Amniotic epithelial cell (primary cell): Measurements from ENCODE around the gene PTGDR.
A peak's percentile ranks its signal among the peaks of the same experiment; 100 is the strongest.

Experiments used
- DNase-seq: peaks from one replicate; pipeline ENCODE4 v3.0.0-alpha.2; 2010; ENCODE audit warnings: low read depth

Gene PTGDR, protein sequence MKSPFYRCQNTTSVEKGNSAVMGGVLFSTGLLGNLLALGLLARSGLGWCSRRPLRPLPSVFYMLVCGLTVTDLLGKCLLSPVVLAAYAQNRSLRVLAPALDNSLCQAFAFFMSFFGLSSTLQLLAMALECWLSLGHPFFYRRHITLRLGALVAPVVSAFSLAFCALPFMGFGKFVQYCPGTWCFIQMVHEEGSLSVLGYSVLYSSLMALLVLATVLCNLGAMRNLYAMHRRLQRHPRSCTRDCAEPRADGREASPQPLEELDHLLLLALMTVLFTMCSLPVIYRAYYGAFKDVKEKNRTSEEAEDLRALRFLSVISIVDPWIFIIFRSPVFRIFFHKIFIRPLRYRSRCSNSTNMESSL

DNA sequence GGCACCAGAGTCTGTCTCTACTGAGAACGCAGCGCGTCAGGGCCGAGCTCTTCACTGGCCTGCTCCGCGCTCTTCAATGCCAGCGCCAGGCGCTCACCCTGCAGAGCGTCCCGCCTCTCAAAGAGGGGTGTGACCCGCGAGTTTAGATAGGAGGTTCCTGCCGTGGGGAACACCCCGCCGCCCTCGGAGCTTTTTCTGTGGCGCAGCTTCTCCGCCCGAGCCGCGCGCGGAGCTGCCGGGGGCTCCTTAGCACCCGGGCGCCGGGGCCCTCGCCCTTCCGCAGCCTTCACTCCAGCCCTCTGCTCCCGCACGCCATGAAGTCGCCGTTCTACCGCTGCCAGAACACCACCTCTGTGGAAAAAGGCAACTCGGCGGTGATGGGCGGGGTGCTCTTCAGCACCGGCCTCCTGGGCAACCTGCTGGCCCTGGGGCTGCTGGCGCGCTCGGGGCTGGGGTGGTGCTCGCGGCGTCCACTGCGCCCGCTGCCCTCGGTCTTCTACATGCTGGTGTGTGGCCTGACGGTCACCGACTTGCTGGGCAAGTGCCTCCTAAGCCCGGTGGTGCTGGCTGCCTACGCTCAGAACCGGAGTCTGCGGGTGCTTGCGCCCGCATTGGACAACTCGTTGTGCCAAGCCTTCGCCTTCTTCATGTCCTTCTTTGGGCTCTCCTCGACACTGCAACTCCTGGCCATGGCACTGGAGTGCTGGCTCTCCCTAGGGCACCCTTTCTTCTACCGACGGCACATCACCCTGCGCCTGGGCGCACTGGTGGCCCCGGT lies at the start of gene PTGDR:
Gene PTGDR, plus strand, starts transcription at position 198 of the 778 bp plus-strand sequence. Its CDS starts 117 bp downstream, at position 315.
- DNase-seq: no peak

- peak; percentile 28 for DNase-seq
These were observed 47.9 kb upstream of the PTGDR start for GRCh38 chr14:52219488-52220084.

- DNase-seq: no peak
These were observed 46.3 kb upstream of the PTGDR start for GRCh38 chr14:52220924-52221811.

DNA sequence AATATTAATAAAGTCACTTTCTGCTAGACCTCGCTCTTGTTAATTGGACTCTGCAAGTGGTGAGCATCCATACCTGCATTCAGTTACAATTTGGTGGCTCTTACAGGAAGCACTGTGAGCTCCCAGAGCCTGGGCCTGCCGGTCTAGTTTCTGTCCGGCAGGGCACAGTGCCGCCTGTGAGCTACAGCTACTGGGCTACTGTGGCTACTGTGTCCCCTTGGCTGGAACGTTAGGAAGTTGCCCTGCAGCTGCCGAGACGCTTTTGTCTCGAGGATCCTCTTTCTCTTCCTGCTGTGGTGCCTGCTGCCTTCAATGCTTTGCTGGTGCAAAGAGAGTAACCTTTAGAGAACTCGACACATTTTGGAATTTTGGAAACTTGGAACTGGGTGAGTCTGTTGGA lies 44.6 kb upstream of the PTGDR start:
- DNase-seq: no peak

DNA sequence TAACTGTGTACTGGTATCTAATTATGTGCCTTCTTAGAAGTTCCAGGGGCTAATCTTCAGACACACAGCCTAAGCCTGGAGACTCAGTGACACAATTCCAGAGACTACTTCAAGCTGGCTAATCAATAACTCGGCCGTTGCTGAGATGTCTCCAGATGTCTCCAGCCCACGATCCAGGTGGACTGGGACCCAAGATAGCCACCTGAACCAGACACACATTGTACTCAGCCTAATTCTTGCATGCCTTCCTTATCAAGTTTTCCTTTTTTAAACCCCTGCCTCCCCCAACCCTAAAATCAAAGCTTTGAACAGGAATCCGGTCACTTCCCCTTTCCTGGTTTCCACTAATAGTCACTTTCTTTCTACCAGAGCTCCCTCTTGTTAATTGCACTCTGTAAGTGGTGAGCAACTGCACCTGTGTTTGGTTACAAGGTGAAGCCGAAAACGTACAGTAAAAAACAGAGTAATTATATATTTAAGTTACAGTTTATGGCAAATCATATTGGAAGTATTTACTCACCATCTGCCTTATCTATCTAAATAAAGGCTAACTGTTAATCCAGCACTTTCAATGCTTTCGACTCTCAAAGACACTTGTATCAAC lies 39.8 kb upstream of the PTGDR start:
- DNase-seq: no peak

- no peak for DNase-seq
These were observed 33.8 kb upstream of the PTGDR start for GRCh38 chr14:52233693-52234092.

- no peak for DNase-seq
These were observed 32.1 kb upstream of the PTGDR start for GRCh38 chr14:52235434-52235833.

DNA sequence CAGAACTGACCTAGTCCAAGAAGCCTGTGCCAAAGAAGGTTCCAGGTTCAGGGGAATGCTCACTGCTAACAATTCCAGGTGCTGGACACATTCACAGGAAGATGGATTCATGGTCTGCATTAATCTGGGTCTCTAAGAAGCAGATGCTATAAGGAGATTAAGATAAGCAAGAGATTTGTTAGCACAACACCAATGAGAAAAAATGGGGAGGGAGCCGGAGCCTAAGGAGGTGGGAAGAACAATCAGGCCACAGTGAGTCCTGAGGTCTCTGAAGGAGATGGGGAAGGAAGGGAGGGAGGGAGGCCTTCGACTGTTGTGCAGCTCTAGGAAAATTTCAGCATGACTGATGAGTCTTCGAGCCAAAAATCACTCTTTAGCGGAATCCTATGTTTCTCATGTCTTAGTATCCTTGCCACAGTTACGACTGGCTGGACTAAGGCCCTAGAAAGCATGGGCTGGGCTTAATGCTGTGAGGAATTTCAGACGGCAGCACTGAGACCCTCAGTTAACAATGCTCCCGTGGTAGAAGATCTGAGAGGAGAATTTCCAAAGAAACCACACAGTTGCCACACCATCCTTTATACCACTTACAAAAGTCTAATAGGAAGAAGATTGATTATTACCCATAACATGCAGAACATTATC lies 31.5 kb upstream of the PTGDR start:
- peak; percentile 40 for DNase-seq

DNA sequence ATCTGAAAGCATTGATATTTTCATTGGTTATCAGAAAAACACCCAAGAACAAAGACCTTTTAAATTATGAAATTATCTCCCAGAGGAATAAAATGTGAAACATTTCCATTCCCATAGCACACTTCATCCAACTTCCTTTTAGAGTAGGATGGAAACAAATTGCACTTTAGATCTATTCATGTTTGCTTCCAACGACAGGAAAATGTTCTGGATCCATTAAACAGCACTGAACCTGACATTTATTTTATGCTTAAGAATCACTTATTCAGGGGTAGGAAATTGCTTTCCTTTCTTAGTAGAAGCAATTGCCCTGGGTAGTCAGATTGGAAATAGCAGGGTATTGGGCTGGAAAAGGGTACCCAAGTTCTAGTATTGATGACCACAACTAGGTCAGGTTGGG lies 28.8 kb upstream of the PTGDR start:
- no peak for DNase-seq

DNA sequence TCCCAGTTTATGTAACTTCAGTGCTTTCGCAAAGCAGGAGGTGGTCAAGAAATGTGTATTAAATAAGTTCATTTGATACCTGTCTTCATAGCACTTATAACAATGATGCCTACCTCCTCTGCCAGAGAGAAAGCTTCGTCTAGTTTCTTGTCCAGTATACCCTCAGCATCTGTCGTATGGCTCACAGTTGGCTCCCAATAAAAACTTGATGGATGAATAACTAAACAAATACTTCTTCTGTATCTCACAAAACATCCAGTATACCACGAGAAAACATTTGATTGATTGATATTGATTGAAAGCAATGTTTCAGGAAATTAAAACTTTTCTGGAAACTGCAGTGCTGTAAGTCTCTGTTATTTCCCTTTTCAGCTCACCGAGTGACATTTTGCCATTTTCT lies 26.9 kb upstream of the PTGDR start:
- peak; percentile 9 for DNase-seq

DNA sequence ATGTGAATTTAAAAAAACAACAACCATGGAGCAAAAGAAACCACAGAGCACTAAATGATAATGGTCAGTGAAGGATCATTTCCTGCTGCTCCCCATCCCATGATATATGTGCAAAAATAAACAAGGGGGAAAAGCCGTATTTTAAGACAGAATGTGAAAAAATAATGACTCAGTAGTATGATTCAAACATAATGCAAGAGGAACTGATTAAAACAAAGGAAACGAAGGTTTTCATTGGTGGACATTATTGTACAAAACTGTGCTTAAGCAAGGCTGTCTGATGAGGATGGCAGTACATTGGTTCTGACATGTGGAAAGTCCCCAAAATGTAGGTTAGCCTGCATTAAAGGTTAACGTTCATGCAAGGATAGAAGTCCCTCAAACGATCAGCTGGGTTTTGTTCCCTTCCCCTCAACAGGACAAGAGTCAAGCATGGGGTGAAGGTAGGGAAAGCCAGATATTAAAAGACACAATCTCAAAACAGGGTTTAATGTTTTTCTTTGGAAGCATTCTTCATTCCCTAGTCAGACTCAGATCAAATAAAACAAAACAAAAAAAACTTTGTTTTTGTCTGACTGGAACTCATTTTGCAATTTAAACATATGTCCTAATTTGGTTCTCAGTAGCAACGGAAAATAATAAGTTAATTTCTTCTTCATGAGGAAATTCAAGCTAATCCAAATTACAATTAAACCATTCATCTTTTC lies 26.3 kb upstream of the PTGDR start:
- DNase-seq: peak; percentile 94

DNA sequence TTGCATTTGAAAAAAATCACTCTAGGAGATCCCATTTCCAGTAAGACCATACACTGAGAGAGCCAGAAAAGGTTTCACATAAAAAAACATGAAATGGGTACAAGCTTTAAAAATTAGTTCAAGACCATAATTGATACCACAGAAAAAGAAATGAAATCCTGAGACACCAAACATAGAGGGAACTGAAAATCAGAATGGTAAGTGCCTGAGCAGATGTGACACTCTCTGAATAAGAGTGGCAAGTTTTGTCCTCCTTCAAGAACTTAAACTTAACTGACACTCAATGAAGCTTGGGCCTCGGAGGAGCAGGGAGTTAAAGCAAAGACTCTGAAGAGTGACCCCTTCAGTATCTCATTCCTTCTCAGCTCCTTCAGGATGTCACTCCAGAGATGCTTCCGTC lies 23.2 kb upstream of the PTGDR start:
- DNase-seq: no peak

- DNase-seq: no peak
These were observed 22.5 kb upstream of the PTGDR start for GRCh38 chr14:52244997-52245396.

DNA sequence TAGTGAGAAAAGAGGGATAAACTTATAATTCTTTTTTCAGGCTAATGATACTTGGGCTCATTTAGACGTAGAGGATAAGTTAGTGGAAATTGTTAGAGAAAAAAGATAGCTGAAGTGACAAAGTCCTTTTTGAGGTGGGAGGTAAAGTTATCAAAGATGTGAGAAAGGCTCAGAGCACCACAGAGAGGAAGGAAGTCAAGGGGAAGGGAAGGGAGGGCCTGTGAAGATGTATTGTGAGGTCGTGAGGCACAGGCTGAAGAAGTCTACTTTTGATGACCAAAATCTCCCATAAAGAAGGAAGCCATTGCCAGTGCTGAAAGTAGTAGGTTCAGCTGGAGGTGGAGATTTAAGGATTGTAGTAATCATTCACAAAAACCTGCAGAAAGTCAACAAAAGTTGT lies 19.4 kb upstream of the PTGDR start:
- DNase-seq: no peak

- DNase-seq: no peak
These were observed 15.8 kb upstream of the PTGDR start for GRCh38 chr14:52251724-52252123.

DNA sequence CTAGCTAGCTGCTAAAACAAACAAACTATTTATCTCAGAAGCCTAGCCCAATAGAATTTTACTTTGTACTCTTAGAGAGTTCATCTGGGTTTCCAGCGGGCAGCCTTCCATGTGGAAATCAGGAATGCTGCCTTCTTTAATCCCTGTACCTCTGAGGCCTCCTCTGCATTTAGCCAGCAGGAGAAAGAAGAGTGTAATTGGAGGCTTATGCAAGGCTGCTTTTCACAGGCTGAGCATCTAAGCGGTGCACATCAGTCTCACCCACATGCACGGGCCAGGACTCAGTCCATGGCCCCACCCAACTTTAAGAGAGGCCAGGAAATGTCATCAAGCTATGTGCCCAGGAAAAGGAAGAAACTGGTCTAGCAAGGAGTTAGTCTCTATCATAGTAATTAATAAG lies 14.0 kb upstream of the PTGDR start:
- peak; percentile 83 for DNase-seq

GRCh38 chr14:52254086-52254485 lies 13.4 kb upstream of the PTGDR start:
- DNase-seq: no peak

GRCh38 chr14:52258783-52259182 lies 8.7 kb upstream of the PTGDR start:
- no peak for DNase-seq

DNA sequence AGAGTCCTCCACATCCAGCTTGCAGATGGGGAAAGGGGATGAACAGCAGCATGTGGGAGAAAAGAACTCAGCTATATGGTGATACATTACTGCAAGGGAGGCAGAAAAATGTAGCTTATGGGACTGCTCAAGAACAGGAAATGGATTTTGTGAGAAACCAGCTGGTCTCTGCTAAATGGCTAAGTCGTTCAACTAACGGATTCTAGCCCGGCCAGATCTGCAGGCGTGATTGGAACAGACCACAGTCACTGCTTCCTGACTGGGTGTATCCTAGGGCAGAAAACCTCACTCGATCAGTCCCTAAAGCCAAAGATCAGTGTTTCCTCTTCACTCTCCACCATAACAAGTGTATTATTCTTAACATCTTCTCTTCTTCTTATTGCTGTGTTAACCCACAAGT lies 8.1 kb upstream of the PTGDR start:
- DNase-seq: no peak

DNA sequence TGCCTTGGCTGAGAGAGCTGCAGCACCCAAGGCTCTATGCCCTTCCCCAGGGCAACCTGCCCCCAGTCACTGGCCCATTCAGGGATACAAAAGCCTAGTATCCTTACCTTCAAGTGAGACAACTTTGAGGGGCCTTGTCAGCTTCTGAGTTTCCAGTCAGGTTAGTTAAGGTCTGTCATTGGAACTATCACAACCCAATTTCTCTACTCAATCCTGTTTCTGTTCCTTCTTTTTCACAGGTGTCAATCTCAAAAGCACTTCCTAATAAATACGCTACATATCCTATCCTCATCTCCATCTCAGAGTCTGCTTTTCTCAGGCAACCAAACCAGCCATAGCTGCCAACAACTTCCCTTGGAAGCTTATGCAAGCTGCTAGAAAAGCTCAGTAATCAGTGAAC lies 4.9 kb upstream of the PTGDR start:
- no peak for DNase-seq

GRCh38 chr14:52263190-52263589 lies 4.3 kb upstream of the PTGDR start:
- DNase-seq: no peak
